ENCODE measurements around the gene RGPD3.
"Not testable (repeated sequence)": the region's sequence is repeated elsewhere in the genome, so short reads cannot be mapped to it uniquely, and the experiment has no call there.

The RGPD3 gene

GRCh38 chr2:106479563-106479962 lies 11.3 kb upstream of the RGPD3 start:
- not testable (repeated sequence) for DNase-seq

- DNase-seq, result not testable (repeated sequence)
These were observed 9.4 kb upstream of the RGPD3 start for GRCh38 chr2:106477647-106478046.

GRCh38 chr2:106470658-106471057 lies 2.4 kb upstream of the RGPD3 start:
- peak; percentile 16 for DNase-seq

- not testable (repeated sequence) for DNase-seq
These were observed 697 bp downstream of the RGPD3 start for GRCh38 chr2:106467516-106467915.

GRCh38 chr2:106461882-106462281 lies 6.3 kb downstream of the RGPD3 start:
- DNase-seq, result not testable (repeated sequence)

GRCh38 chr2:106390680-106391079 lies 77.5 kb downstream of the RGPD3 start:
- DNase-seq, result not testable (repeated sequence)

- DNase-seq, result not testable (repeated sequence)
These were observed 79.3 kb downstream of the RGPD3 start for GRCh38 chr2:106388814-106389410.

GRCh38 chr2:106384548-106384947 lies 83.7 kb downstream of the RGPD3 start:
- not testable (repeated sequence) for DNase-seq

GRCh38 chr2:106381867-106382266 lies 86.3 kb downstream of the RGPD3 start:
- not testable (repeated sequence) for DNase-seq

GRCh38 chr2:106379567-106379966 lies 88.6 kb downstream of the RGPD3 start:
- DNase-seq, result not testable (repeated sequence)

GRCh38 chr2:106369182-106369581 lies 99.0 kb downstream of the RGPD3 start:
- not testable (repeated sequence) for DNase-seq

GRCh38 chr2:106366204-106366885 lies 101.9 kb downstream of the RGPD3 start:
- no peak for DNase-seq

- no peak for DNase-seq
These were observed 104.4 kb downstream of the RGPD3 start for GRCh38 chr2:106363791-106364190.

GRCh38 chr2:106362789-106363188 lies 105.4 kb downstream of the RGPD3 start:
- no peak for DNase-seq

GRCh38 chr2:106359512-106359911 lies 108.7 kb downstream of the RGPD3 start:
- no peak for DNase-seq

GRCh38 chr2:106358521-106358920 lies 109.7 kb downstream of the RGPD3 start:
- no peak for DNase-seq

GRCh38 chr2:106358081-106358480 lies 110.1 kb downstream of the RGPD3 start:
- DNase-seq, result no peak

- DNase-seq, result no peak
These were observed 111.9 kb downstream of the RGPD3 start for GRCh38 chr2:106356291-106356690.

- DNase-seq, result no peak
These were observed 114.5 kb downstream of the RGPD3 start for GRCh38 chr2:106353676-106354075.

- no peak for DNase-seq
These were observed 117.2 kb downstream of the RGPD3 start for GRCh38 chr2:106350980-106351379.

- DNase-seq, result no peak
These were observed 123.9 kb downstream of the RGPD3 start for GRCh38 chr2:106344302-106344701.

GRCh38 chr2:106343274-106343673 lies 124.9 kb downstream of the RGPD3 start:
- no peak for DNase-seq

- DNase-seq, result no peak
These were observed 125.4 kb downstream of the RGPD3 start for GRCh38 chr2:106342831-106343251.

GRCh38 chr2:106341666-106342065 lies 126.5 kb downstream of the RGPD3 start:
- no peak for DNase-seq

Data from activated CD4-positive, alpha-beta T cell treated with anti-CD3 and anti-CD28 coated beads for 1 hour (primary cell).